GM19397 (cell line): Measurements from ENCODE around the gene CLASP1.
"Not testable (repeated sequence)": the region's sequence is repeated elsewhere in the genome, so short reads cannot be mapped to it uniquely, and the experiment has no call there.

Experiments
- ATAC-seq: cut with Tn5 transposase; IDR thresholded peaks from one replicate; pipeline ENCODE4 v1.9.1; 2021; ENCODE audit warnings: mild to moderate bottlenecking, moderate library complexity; ENCODE audit not compliant: unreplicated experiment

CLASP1 gene

DNA sequence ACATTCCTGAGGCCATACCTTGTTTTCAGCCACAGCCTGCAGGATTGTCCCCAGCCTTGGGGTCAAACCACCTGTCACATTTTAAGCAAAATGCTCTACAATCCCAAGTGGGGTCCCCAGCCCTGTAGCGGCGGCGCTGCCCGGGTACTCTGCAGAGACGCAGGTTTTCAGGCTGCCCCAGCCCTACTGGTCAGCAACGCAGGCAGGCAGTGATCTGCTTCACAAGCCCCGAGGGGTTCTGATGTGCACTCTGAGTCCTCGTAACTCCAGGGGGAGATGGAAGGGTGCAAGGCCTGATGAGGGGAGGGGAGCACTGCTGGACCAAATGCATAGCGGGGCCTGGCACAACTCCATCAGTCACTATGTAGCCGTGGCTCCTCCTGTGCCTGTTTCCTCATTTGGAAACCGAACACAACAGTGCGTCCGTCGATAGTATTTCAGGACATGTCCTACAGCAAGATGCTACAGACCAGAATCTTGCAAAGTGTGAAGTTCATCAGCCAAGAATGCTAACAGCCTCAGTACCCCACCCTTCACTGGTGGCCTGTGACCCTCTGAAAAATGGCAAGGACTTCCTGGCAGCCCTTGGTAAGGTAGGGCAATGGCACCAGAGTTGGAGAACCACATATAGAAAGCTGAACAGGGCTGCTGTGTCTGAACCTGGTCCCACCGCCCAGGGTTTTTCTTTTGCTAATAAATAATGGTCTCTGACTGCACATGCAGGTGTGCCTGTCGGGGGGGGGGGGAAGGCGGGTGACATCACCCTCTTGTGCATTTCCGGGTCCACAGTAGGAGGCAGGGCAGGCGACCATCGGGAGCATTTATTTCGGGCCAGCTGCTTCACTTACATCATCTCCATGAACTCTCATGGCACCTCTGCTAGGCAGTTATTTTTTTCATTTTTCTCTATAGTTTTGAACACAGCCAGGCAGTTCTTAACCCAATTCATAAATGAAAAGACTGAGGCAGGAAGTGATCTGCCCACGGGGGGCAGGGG, 313.7 kb downstream of the CLASP1 start:
- ATAC-seq, result no peak

- ATAC-seq, result no peak
Measured at GRCh38 chr2:121334581-121335293, 314.5 kb downstream of the CLASP1 start.

GRCh38 chr2:121333834-121334558, 315.3 kb downstream of the CLASP1 start:
- peak; percentile 80 for ATAC-seq

GRCh38 chr2:121333231-121333630, 316.0 kb downstream of the CLASP1 start:
- no peak for ATAC-seq

GRCh38 chr2:121331324-121331723, 317.9 kb downstream of the CLASP1 start:
- ATAC-seq, result not testable (repeated sequence)

- no peak for ATAC-seq
Measured at GRCh38 chr2:121330921-121331320, 318.3 kb downstream of the CLASP1 start.

DNA sequence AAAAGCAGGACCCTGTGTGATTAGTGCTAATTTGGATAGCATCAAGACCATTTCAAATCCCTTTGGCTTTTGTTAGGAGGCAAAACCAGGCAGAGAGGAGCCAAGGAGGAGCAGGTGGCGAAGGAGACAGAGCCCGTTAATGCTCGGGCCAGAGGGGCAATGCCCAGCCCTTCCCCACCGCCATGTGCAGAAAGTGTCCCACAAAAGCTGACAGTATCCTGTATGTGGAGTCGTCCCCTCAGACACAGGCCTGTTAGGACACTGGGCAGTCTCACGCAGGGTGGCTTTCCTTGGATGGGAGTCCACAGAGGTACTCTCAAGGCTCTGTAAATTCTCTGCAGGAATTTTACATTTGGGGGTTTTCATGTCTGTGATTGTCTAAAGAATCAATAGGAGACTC, 319.5 kb downstream of the CLASP1 start:
- no peak for ATAC-seq

DNA sequence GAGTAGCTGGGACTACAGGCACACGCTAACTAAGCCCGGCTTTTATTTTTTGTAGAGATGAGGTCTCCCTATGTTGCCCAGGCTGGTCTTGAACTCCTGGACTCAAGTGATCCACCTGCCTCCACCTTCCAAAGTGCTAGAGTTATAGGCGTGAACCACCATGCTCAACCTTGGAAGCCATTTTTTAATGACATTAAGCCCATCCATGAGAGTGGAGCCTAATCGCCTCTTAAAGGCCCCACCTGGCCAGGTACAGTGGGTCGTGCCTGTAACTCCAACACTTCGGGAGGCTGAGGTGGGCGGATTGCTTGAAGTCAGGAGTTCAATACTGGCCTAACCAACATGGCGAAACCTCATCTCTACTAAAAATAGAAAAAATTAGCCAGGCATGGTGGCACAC, 322.6 kb downstream of the CLASP1 start:
- no peak for ATAC-seq

GRCh38 chr2:121324601-121325000, 324.7 kb downstream of the CLASP1 start:
- no peak for ATAC-seq

DNA sequence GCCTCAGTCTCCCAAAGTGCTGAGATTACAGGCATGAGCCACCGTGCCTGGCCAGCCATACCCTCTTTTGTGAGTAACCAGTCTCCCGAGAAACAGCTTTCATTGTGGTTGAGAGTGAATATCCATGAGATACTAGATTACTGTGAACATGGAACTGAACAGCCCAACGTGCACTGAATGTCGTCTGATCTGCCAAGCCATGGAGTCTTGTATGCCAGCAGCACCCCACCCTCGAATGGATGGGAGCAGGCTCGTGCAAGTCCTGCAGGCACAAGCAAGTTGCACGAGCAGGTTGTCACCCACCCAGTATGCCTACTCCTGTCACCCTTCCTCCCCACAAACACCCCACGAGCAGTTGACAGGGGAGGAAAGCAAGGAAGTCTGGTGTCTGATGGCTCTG, 327.8 kb downstream of the CLASP1 start:
- ATAC-seq, result no peak

DNA sequence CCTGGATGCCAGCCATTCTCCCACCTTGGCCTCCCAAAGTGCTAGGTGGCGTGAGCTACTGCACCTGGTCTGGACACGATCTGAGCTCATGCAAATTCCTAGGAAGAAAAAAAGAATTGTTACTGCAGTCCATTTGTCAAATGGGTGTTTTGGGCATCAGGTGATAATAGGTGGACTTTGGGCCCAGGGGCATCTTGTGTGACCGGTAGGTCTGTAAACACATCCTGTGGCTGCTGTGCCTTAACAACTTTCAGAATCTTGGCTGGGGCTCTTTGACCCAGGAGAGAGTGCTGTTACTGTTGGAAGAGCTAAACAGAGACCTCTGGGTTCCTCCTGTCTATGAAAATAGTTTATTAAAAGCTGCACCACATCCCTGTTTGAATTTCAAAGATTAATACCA, 329.3 kb downstream of the CLASP1 start:
- ATAC-seq, result no peak

DNA sequence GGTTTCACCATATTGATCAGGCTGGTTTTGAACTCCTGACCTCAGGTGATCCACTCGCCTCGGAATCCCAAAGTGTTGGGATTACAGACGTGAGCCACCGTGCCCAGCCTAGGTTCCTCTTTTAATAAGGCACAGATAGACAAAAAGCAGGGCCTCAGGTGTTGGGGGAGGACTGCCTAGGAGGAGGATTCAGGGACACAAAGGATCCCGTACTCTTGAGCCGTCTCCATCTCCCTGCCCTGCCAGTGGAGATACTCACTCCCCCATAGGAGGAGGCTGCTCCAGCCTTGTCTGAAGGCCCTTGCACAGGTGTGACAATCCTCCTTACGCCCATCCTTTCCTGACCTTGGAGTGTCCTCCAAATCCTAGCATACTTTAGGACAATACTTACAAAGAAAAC, 332.3 kb downstream of the CLASP1 start:
- no peak for ATAC-seq

DNA sequence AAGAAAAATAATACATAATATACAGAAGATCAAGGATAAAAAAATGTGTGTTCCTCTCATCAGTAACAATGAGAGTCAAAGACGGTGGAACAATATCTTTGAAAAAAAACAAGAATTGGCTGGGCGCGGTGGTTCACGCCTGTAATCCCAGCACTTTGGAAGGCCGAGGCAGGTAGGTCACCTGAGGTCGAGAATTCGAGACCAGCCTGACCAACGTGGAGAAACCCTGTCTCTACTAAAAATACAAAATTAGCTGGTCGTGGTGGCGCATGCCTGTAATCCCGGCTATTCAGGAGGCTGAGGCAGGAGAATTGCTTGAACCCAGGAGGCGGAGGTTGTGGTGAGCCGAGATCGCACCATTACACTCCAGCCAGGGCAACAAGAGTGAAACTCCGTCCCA, 335.6 kb downstream of the CLASP1 start:
- ATAC-seq, result not testable (repeated sequence)

DNA sequence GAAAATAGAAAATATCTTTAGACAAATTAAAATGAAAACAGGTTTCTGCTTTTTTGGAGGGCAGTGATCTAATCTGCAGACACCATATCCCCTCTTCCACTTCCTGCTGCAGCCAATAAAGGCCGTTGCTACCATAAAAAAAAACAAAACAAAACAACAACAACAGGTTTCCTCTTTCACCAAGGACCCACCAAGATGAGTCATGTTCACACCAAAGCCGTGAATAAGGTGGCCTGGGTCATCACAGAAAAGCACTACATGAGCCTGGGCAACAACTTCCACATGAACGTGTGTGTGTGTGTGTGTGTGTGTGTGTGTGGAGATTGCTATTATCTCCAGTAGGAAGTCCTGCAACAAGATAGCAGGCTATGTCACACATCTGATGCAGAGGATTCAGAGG, 339.5 kb downstream of the CLASP1 start:
- ATAC-seq, result peak; percentile 86

GRCh38 chr2:121309323-121309722, 339.9 kb downstream of the CLASP1 start:
- no peak for ATAC-seq

DNA sequence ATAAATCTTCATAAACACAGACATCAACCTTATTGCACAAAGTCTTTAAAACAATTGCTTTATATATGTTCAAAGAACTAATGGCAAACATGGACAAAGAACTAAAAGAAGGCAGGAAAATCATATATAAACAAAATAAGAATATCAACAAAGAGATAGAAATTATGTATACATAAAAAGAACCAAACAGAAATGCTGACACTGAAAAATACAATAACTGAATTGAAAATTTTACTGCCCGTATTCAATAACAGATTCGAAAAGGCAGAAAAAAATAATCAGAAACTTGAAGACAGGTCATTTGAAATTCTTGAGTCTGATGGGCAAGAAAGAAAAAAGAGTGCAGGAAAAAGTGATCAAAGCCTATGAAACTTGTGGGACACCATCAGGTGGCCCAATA, 342.2 kb downstream of the CLASP1 start:
- ATAC-seq, result no peak

- ATAC-seq, result no peak
Measured at GRCh38 chr2:121304941-121305340, 344.3 kb downstream of the CLASP1 start.

- ATAC-seq, result no peak
Measured at GRCh38 chr2:121303531-121304263, 345.6 kb downstream of the CLASP1 start.

DNA sequence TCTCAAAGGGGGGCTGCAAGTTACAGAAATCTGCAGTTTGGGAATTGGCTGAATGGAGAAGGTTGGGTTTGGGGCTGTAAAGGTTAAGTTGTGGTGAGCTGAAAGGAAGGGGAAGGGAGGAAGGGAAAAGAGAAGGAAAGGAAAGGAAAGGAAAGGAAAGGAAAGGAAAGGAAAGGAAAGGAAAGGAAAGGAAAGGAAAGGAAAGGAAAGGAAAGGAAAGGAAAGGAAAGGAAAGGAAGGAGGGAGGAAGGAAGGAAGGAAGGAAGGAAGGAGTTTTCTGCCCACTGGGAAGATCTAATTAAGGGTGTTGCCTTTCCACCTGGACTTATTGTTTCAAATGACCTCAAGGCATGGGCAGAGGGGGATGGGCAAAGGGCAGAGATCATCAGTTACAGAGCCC, 348.1 kb downstream of the CLASP1 start:
- ATAC-seq, result not testable (repeated sequence)

DNA sequence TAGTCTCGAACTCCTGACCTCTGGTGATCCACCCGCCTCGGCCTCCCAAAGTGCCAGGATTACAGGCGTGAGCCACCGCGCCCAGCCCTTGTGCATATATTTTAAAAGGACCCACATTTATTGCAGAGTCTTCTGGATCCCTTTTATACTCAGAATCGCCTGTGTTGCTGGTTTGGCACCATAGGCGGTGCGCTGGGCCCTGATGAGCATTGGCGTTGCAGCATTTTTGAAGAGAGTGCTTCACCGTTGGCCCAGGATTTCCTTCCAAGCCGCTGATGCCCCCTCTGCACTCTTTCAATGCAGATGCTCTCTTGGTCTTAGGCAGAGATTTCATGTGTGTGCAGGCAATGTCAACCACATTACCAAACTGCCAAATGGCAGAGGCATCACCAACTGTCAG, 350.8 kb downstream of the CLASP1 start:
- ATAC-seq, result no peak

GRCh38 chr2:121297866-121298265, 351.4 kb downstream of the CLASP1 start:
- ATAC-seq, result not testable (repeated sequence)
